MCF 10A (cell line): ENCODE results near the gene KRTAP10-3. TPM values are rescaled to one million over a fixed set of nuclear protein-coding genes. Genes with fewer than 3 reads are reported as not detected.

Source experiments
- BruUV-seq: library from RNA; stranded (reverse); fragments of 400-500 nt; replicated peaks from 2 replicates; lab custom pipeline; 2021; lab: Mats Ljungman, UMichigan
- CTCF ChIA-PET: fragments of 300-600 bp; sonication (Branson Sonifier 250); formaldehyde crosslinking; extraction: SDS; loops from one replicate; lab custom pipeline; 2021; ENCODE audit warnings: antibody characterized with exemption, inconsistent platforms; lab: Yijun Ruan, JAX
- POLR2A ChIA-PET: fragments of 300-600, 350-650 bp; sonication (Branson Sonifier 250); formaldehyde crosslinking; extraction: SDS; loops from one replicate; lab custom pipeline; 2020; ENCODE audit warnings: antibody characterized with exemption, inconsistent platforms; lab: Yijun Ruan, JAX
- DNase-seq: peaks from one replicate; pipeline ENCODE4 v3.0.0-alpha.2; 2018; ENCODE audit not compliant: unreplicated experiment
- H3K27ac Mint-ChIP-seq: one replicate; pipeline ENCODE4 v1.8.0; 2022; ENCODE audit warnings: mild to moderate bottlenecking, low read depth, mixed read lengths; ENCODE audit not compliant: unreplicated experiment
- H3K27me3 Mint-ChIP-seq: one replicate; pipeline ENCODE4 v1.8.0; 2022; ENCODE audit warnings: mixed read lengths; ENCODE audit not compliant: insufficient read depth, unreplicated experiment
- H3K36me3 Mint-ChIP-seq: one replicate; pipeline ENCODE4 v1.8.0; 2022; ENCODE audit warnings: mild to moderate bottlenecking, moderate library complexity, mixed read lengths; ENCODE audit not compliant: insufficient read depth, unreplicated experiment
- H3K4me1 Mint-ChIP-seq: one replicate; pipeline ENCODE4 v1.8.0; 2022; ENCODE audit warnings: mixed read lengths; ENCODE audit not compliant: insufficient read depth, unreplicated experiment
- H3K4me3 Mint-ChIP-seq: one replicate; pipeline ENCODE4 v1.8.0; 2022; ENCODE audit warnings: mild to moderate bottlenecking, moderate library complexity, mixed read lengths; ENCODE audit not compliant: unreplicated experiment
- H3K9me3 Mint-ChIP-seq: one replicate; pipeline ENCODE4 v1.8.0; 2022; ENCODE audit warnings: mixed read lengths; ENCODE audit not compliant: unreplicated experiment
- intact Hi-C: fragments of 100-400 bp; cut with micrococcal nuclease; formaldehyde crosslinking; loops from 2 replicates; pipeline ENCODE4 v1.14.1; 2022
- total RNA-seq: library from RNA; stranded (reverse); gene quantifications from 2 replicates; pipeline ENCODE4 v1.2.3, GENCODE V29; 2022
- TF ChIP-seq, protein P1 (sequence below): fragments of 200-600 bp; IDR thresholded peaks from one replicate; pipeline ENCODE4 v1.8.0; 2022; ENCODE audit warnings: antibody characterized with exemption, mild to moderate bottlenecking; ENCODE audit not compliant: unreplicated experiment

KRTAP10-3 gene
- total RNA-seq, 1 experiment from 2014 or later: not detected

DNA sequence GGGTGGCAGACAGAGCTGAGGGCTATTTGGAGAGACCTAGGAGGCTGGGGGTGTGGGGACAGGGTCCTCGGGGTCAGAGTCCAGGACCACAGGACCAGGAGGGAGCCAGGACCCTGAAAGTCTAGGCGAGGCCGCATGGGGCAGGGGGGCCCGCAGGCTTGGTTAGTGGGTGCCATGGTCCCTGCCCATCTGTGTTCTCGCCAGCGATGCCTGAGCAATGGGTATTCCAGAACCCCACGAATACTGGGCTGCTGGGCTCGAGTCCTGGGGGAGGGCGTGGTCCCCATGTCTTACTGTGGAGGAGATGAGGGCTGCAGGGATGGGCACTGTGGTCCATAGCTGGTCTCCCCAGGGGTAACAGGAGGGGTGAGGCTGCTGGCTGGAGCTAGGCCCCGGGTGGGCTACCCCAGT, 31.7 kb upstream of the KRTAP10-3 start:
- H3K27me3 Mint-ChIP-seq: peaks cover 39% of the 10 kb centered on the region
- no peak overlapping the region for H3K4me3 Mint-ChIP-seq
- ChIA-PET CTCF (interaction anchor here (0.6 kb wide), 2 partner anchors 44 to 358 kb away, joined by 4 read pairs; no protein-coding TSS in a partner anchor), POLR2A (no interaction called here)
- no peak overlapping the region for H3K27ac Mint-ChIP-seq
- no peaks in the 10 kb centered on the region for H3K9me3 Mint-ChIP-seq
- intact Hi-C loops: no loop called here
- DNase-seq: no peak
- H3K36me3 Mint-ChIP-seq: peaks cover 5% of the 10 kb centered on the region
- BruUV-seq: no TSS peak
- TF ChIP-seq, protein P1, sequence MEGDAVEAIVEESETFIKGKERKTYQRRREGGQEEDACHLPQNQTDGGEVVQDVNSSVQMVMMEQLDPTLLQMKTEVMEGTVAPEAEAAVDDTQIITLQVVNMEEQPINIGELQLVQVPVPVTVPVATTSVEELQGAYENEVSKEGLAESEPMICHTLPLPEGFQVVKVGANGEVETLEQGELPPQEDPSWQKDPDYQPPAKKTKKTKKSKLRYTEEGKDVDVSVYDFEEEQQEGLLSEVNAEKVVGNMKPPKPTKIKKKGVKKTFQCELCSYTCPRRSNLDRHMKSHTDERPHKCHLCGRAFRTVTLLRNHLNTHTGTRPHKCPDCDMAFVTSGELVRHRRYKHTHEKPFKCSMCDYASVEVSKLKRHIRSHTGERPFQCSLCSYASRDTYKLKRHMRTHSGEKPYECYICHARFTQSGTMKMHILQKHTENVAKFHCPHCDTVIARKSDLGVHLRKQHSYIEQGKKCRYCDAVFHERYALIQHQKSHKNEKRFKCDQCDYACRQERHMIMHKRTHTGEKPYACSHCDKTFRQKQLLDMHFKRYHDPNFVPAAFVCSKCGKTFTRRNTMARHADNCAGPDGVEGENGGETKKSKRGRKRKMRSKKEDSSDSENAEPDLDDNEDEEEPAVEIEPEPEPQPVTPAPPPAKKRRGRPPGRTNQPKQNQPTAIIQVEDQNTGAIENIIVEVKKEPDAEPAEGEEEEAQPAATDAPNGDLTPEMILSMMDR: no peak
- no peaks in the 10 kb centered on the region for H3K4me1 Mint-ChIP-seq

DNA sequence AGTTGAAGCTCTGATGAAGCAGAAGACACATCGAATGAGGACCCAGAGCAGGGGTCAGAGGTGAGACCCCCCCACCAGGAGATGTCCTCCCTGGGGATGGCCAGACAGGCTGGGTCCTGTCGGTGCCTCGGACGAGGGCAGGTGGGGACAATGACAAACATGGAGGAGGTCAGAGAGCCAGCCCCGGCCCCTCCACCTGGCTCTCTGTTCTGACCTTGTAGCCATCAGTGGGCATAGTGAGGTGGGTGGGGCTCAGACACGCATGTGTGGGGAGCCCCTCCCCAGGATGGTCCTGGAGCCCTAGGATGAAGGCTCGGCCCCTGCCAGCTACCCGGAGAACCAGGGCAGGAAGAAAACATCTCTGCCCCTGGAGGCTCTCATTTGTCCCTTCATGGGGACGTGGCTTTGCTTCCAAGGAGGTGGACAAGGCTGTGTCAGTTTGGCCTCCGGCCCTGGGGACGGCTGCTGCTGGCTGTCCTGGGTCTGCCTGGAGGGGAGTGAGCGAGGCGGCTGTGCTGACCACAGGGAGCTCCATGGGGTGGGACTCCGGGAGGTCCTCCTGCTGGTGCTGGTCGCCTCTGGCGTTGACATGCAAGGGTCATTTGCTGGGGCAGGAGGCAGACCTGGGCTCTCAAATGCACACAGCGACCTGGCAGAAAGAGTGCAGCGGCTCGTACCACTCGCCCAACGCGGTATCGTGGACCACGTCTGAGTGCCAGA, 31.2 kb upstream of the KRTAP10-3 start:
- Mint-ChIP-seq H3K4me3 (no peak overlapping the region), H3K4me1 (no peaks in the 10 kb centered on the region), H3K27ac (no peak overlapping the region), H3K27me3 (peaks cover 45% of the 10 kb centered on the region), H3K36me3 (peaks cover 5% of the 10 kb centered on the region), H3K9me3 (no peaks in the 10 kb centered on the region)
- intact Hi-C loops: no loop called here
- ChIA-PET POLR2A (no interaction called here), CTCF (interaction anchor here (0.6 kb wide), 1 partner anchor 43 kb away, joined by 4 read pairs; no protein-coding TSS in a partner anchor)
- DNase-seq: no peak
- TF ChIP-seq, protein P1: no peak
- no TSS peak for BruUV-seq

DNA sequence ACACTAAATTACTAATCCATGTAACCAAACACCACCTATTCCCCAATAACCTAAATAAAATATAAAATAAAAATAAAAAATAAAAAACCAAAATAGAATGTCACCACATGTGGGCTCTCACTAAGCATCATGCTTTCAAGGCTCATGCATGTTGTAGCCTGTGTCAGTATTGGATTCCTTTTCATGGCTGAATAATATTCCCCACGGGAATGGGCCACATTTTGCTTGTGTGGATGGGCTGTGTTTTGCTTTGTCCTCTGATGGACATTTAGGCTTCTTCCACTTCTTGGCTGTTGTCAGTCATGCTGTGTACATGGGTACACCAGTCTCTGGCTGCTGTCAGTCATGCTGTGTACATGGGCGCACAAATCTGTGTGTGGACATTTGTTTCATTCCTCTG, 30.5 kb upstream of the KRTAP10-3 start:
- peaks cover 5% of the 10 kb centered on the region for H3K36me3 Mint-ChIP-seq
- no peaks in the 10 kb centered on the region for H3K4me1 Mint-ChIP-seq
- CTCF ChIA-PET: no interaction called here
- BruUV-seq: no TSS peak
- no peak overlapping the region for H3K27ac Mint-ChIP-seq
- no peak overlapping the region for H3K4me3 Mint-ChIP-seq
- no peak for DNase-seq
- TF ChIP-seq, protein P1: no peak
- H3K9me3 Mint-ChIP-seq: no peaks in the 10 kb centered on the region
- POLR2A ChIA-PET: no interaction called here
- H3K27me3 Mint-ChIP-seq: peaks cover 51% of the 10 kb centered on the region
- intact Hi-C loops: no loop called here

DNA sequence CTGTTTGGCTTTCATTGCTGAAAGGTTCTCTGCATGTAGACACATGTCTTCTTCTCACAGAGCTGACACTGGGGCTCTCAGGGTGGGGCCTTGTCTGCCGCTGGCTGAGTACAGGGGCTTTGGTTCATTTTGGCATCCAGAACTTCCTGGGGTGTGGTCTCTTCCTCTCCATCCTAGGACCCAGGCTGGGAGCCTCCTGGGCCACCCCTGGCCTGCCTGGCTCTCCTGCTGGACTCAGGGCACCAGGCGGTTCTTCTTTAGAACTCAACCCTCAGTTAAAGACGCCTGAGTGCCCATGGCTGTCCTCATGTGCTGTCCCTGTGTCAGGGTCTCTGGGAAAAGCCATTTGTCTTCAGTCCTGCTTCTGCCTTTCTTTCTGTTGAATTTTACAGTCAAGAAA, 27.3 kb upstream of the KRTAP10-3 start:
- peaks cover 61% of the 10 kb centered on the region for H3K27me3 Mint-ChIP-seq
- H3K27ac Mint-ChIP-seq: no peak overlapping the region
- no TSS peak for BruUV-seq
- CTCF ChIA-PET: no interaction called here
- no peak overlapping the region for H3K4me3 Mint-ChIP-seq
- TF ChIP-seq, protein P1: no peak
- no peaks in the 10 kb centered on the region for H3K4me1 Mint-ChIP-seq
- peaks cover 8% of the 10 kb centered on the region for H3K9me3 Mint-ChIP-seq
- intact Hi-C loops: no loop called here
- DNase-seq: no peak
- POLR2A ChIA-PET: no interaction called here
- no peaks in the 10 kb centered on the region for H3K36me3 Mint-ChIP-seq
